Limb (tissue), 2 donors: Measurements from ENCODE around the gene CCL19.
A peak's percentile ranks its signal among the peaks of the same experiment; 100 is the strongest.

Source experiments
- DNase-seq, 2 donors: peaks; one replicate each; pipeline ENCODE4 v3.0.0-alpha.2; 2016; ENCODE audit errors: extremely low spot score in 2 of 2

Gene CCL19

DNA sequence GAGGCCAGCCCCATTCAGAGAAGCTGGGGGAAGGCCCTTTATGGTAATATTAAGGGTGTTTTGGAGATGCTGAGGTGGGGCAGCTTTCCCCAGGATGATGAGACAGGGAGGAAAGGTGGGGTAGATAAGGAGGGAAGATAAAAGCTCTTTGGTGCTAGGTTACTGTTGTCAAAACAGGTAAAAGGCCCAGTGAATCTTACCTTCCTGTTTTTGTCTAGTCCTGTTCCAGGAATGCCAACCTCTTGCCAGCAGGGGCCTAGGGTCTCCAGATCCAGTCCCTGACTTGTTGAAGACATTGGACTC lies 27.8 kb downstream of the CCL19 start:
- no peak for DNase-seq

DNA sequence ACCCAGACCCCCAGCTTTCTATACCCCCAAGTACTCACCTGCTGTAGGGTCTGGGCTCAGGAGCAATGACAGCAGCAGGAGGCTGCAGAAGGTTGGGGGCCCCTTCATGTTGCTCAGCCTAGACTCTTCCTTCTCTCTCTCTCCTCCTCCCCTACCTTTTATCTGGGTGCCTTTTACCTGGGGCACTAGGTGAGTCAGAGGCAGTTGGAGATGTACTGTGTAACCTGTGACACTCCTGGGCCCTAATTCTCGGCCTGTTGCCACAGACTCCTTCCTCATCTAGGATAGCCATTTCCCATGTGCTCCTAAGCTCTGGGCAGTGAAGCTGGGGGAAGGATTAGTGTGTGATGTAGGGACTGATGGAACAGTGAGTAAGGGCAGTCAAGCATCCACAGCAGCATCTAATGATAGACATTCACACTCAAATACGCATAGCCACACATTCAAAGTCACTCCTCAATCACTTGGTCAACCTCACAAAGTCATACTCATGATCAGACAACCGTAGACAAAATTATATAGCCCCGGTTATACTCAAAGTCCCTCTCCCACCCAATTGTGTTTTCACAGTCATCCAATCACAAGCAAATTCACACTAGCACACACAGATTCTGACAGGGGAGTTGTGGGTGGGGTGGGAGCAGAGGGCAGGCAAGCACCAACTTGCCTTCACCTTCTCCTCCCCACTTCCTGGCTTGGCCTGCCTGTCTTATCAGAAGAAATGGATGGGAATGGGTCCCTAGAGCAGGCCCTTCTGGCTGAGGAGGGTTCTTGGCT lies 28.4 kb downstream of the CCL19 start, which contains the start of gene CCL27:
TSS of gene CCL27 (minus strand) at position 132 of the 777 bp plus-strand sequence. CDS start at position 108, 24 bp downstream.
- DNase-seq = no peak

DNA sequence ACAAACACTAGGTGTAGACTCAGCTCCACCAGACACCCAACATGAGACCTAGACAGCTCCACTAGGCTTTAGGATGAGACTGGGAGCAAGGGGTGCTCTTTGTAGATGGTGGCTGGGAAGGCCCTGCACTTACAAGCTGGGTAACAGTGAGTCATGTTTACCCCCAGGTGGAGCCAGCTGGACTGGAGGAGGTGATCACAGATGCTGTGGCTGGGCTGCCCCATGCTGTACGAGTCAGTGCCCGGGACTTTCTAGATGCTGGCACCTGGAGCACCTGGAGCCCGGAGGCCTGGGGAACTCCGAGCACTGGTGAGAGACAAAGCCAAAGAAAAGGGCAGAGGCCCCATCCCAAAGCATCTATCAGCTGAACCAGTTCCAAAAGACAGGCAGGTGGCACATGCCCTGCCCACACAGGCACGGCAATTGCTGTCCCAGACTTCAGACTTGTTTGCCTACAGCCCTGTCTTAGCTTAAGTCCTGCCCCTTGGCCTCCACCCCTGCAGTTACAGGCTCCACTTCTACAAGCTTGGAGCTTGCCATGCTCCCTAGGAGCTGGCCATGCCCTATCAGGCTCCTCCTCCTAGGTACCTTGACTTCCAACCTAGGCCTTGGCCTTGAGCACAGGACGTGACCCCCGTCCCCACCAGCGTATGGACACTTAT lies 31.4 kb downstream of the CCL19 start:
- no peak for DNase-seq

DNA sequence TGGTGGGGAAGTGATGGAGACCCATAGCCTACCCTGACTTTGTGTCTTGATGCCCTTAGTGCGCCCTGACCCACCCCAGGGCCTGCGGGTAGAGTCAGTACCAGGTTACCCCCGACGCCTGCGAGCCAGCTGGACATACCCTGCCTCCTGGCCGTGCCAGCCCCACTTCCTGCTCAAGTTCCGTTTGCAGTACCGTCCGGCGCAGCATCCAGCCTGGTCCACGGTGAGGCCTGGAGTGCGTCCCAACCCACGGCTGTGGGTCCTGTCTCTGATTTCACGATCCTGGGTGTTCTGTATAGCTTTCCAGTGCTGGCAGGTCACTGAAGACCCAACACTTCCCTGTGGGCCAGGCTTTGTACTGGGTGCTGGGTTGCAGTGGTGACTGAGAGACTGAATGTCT lies 32.6 kb downstream of the CCL19 start:
- no peak for DNase-seq

DNA sequence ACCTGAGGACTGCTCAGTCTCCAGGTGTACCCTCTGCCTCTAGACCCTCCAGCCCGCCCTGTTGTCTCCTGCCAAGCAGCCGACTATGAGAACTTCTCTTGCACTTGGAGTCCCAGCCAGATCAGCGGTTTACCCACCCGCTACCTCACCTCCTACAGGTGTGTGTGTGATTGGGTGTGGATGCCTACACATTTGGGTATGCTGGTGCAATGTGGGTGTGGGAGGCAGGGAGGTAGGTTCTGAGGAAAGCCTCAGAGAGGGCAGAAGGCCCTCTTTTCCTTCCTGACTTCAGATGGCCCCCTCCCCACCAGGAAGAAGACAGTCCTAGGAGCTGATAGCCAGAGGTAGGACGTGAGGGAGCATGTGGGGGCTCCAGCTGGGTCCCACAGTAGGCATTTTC lies 34.1 kb downstream of the CCL19 start:
- no peak for DNase-seq

DNA sequence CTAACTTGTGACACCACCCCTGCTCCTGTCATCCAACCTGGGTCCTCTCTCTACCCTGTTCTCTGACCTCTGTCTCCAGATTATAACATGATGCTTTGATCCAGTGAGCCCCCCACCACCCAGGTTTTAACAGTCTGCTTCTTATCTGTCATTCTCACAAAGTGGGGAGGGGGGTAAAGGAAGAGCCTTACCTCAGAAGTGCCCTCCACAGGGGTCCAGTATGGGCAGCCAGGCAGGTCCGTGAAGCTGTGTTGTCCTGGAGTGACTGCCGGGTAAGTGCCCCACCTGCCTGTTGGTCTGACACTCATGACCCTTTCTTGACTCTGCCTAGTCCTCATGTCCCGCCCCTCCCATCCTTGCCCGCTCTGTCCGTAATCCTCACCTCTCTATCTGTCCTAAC lies 35.7 kb downstream of the CCL19 start:
- no peak for DNase-seq

DNA sequence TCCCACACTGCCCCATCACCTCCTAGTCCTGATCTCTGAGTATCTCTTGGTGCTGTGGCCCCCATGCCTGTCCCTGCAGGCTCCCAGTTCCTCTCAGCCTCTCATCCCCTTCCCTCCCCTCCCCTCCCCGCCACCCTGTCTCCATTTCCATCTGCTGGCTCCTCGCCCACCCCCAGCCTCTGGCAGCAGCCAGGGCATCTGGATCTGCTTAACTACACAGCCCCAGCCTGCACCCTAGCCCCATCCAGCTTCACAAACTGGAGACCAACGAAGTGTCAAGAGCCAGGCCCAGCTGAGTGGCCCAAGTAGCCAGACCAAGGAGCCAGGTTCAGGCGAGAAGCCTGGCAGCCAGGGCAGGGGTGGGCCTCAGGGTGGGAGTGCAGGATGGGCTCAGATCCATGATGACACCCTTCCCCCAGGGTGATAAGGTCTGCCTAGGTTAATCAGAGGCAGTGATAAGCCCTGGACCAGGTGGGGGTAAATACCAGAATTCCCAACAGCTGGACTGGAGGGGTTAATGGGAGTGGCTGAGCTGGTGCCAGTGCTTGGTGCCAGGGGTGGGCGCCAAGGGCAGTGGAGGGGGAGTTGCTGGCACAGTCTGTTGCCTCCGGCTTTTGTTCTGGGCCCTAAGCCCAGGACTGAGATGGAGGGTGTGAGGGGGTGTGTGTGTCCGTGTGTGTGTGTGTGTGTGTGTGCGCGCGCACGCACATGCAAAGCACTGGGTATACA lies 36.6 kb downstream of the CCL19 start:
- peak; percentile 81 to 86 for DNase-seq

DNA sequence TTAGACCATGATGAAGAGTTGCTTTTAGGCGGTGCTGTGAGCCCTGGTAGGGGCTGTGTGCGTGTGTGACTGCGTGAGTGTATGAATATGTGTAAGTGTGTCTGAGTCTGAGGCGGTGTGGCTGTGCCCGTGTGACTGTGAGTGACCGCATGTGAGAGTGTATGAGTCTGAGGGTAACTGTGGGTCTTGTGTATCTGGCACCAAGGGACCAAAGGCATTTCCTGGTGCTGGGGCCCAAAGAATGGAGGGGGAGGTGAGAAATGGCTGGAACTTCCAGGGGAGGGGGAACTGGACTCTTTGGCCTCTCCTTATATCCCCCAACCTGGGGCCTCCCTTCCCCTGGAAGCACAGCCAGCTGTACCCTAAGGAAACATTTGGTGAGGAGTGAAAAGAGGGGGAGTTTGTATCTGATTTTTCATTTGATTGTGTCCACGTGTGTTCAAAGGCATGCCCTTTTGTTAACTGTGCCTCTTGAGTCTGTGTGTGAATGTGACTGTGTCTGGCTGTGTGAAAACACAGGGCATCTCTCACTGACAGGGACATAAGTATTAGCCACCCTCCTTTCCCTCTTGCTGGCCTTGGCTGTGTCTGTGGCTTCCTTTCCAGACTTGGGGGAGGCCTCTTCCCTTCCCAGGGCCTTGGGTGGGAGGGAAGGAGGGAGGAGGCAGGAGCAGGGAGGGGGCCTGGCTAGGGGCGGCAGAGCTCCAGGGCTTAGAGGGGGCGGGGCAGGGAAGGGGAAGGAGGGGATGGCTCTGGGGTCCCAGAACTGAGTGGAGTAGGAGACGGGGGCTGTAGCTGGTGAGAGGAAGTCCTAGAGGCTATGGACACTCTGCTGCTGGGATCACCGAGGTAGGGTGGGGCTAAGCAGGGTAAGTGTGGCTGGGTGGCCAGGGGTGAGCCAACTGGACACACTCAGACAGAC lies 37.7 kb downstream of the CCL19 start:
- peak; percentile 72 to 87 for DNase-seq

DNA sequence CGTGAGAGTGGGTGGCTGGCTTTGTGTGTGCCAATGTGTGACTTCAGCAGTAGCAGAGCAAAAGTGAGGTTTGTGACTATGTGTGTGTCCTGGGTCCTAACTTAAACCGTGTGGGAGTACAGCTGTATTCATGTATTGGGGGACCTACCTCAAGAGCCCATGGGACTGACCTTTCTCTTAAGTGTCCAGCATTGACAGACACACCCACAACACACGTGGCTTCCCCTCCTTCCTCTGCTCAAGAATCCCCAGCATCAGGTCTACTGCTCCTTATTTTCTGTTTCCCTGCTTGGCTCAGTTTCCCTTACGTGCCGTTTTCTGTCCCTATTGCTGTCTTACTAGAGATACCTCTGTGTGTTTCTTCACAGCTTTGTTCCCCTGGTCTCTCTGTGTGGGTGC lies 38.5 kb downstream of the CCL19 start:
- no peak for DNase-seq

DNA sequence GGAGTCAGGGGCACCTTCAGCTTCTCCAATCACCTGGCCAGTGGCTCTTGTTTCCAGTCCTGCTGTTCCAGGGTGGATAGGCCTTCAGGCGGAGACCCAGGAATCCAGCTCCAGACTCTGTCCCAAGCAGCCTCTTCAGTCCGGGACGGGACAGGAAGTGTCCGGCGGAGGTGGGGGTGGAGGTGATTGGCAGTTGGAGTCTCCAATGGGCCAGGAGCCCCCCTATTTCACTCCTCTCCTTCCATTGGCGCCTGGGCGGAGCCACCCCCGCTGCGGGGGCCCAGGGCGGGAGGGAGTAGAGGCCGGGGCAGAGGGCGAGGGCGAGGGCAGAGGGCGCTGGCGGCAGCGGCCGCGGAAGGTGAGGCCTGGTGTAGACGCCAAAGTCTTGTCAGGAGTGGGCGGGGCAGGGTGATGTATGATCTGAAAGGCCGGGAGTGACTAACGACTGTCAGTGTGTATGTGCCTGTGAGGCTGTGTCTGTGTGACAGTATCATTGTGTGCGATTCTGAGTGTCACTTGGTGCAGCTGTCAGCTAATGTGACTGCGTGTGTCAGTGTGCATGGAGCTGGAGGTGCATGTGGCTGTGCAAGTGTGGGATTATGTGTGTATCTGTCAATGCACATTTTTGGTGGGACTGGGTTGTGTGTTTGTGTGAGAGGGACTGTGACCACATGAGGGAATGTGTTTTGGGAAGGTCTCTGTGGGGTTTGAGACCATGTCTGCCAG lies 39.0 kb downstream of the CCL19 start, which contains the start of gene IL11RA:
TSS of gene IL11RA (plus strand) at position 310 of the 726 bp plus-strand sequence. CDS start 3,033 bp downstream, outside the sequence.
- peak; percentile 82 for DNase-seq

DNA sequence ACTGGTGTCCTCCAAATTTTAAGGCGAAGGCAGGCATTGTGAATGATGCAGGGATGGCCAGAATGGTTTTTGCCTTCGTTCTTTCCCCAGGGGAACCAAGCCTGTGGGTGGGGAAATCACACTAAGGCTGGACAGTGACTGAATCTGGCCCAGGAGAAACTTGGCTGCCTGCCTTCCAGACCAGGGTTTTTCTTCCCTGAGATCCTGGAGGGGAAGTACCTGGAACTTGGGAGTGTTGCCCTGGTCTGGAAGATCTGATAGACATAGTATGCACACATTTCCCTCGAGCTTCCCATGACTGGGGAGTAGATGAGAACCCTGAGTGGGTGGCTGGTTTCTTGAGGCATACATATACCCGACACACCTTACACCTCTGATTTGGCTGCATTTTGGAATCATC lies 39.8 kb downstream of the CCL19 start:
- no peak for DNase-seq

DNA sequence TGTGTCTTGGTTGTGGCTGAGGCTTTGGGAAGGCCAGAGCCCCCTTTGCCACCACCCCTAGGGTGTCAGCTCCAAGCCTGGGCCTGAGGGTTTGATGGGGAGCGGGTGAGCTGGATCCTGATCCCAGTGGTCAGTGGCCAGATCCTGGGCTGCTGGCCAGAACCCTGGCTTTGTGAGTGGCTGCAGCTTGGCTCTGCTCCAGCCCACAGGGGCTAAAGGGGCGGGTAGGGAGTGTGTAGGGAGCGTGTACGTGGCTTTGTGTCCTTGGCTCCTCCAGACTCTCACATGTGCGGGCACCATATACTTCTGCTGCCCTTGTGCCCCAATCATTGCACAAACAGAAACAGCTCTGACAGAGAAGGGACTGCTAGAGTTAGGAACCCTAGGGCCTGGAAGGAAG lies 40.3 kb downstream of the CCL19 start:
- no peak for DNase-seq

DNA sequence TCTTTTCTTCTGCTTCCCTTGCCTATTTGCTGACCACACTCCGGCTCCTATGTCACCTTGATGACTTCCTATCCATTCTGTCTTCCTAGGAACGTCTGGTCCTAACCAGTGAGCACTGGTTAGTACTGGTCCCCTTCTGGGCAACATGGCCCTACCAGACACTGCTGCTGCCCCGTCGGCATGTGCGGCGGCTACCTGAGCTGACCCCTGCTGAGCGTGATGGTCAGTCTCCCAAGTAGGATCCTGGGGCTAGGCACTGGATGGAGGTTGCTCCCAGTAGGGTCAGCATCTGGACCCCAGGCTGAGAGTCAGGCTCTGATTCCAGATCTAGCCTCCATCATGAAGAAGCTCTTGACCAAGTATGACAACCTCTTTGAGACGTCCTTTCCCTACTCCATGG lies 42.4 kb downstream of the CCL19 start:
- DNase-seq = no peak

DNA sequence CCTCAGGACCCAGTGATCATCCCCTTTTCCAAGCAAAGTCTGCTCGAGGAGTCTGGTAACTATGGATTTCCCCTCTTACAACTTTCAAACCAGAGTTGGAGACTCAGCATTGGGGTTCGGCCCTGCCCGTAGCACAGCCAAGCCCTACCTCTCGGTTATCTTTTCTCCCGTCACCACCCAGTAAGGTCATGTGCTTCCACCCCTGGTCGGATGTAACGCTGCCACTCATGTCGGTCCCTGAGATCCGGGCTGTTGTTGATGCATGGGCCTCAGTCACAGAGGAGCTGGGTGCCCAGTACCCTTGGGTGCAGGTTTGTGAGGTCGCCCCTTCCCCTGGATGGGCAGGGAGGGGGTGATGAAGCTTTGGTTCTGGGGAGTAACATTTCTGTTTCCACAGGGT lies 43.4 kb downstream of the CCL19 start:
- no peak for DNase-seq

DNA sequence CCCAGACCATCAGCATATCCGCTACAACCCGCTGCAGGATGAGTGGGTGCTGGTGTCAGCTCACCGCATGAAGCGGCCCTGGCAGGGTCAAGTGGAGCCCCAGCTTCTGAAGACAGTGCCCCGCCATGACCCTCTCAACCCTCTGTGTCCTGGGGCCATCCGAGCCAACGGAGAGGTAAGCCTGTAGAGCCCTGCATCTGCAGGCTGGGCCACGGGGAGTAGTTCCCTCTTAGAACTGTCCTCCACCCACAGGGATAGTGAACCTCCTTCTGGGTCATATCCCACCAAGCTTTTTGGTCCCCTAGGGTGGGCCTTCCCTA lies 44.0 kb downstream of the CCL19 start:
- no peak for DNase-seq

DNA sequence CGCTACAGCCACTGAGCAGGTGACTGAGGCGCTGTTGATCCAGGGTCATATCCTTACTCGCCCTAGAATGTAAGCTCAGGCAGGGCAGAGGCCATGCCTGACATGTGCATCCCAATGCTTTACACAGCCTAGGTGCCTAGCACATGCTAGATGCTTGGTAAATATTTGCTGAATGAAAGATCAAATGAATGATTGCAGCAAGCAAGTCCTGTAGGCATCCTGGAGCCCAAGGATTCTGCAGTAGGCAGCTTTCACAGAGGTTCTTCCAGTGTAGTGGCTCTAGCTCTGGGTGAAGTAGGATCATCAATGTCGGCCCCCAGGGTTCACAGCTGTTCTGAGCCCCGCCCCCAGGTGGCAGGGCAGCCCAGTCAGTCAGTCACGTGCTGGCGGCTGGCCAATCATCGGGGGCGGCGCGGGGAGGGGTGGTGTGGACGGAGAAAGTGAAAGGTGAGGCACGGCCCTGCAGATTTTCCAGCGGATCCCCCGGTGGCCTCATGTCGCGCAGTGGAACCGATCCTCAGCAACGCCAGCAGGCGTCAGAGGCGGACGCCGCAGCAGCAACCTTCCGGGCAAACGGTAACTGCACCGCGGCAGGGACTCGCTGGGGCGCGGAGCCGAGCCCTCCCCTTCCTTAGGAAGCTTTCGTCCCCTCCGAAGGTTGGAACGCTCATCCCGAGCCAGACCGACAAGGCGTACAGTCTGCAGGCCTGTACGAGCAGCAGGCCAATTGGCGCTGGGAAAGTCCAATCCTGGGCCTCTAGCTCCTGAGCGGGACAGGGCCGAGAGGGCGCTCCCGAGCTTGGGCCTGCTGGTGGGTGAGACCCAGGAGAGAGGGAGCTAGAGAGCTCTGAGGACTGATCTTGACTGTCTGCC lies 44.6 kb downstream of the CCL19 start, which contains the start of gene GALT:
TSS of gene GALT (plus strand) at position 465 of the 873 bp plus-strand sequence. CDS start at position 495, 30 bp downstream.
- peak; percentile 88 to 97 for DNase-seq

DNA sequence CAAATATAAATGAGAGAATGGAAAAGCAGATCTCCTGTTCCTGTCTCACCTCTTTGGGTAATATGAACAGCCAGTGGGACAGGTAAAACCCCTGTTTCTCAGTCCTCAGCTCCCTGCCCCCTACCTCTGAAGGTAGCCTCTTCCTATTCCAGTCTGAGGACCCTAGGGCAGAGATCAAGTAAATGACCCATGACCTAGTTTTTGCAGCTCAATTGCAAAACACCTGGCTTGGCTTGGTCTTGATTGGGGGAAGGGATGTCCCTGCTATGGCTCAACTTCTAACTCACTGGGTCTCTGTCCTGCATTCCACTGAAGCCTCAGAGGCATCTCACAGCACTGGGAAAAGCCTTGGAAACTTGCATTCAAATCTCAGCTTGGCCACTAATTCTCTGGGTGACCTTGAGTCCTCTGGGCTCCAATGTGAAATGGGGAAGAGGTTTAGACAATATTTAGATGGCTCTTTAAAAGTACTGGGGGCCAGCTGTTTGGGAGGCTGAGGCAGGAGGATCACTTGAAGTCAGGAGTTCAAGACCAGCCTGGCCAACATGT lies 46.2 kb downstream of the CCL19 start:
- no peak for DNase-seq

DNA sequence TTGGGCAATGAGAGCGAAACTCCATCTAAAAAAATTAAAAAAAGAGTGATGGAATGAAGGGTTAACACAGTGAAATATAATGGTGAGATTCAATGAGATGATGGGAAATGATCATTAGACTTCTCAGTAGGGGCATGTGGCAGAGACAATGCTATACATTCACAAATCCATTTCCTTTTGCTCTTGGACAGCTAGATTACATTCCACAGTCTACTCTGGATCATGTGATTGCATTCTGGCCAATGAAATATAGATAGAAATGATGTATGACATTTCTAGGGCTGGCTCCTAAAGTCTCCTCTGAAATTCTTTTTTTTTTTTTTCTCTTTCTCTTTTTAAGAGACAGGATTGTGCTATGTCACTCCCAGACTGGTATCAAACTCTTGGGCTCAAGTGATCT lies 48.4 kb downstream of the CCL19 start:
- DNase-seq = no peak
